ENCODE measurements around the gene CALD1. TPM values are rescaled to one million over a fixed set of nuclear protein-coding genes. Genes with fewer than 3 reads are reported as not detected.

CALD1 gene
- polyA plus RNA-seq, 1 donor from 2014 or later, result 8.0 TPM

GRCh38 chr7:134922720-134923704 is 143.6 kb downstream of the CALD1 start:
- H3K4me2 ChIP-seq (ENCODE audit: low read length), result no peak overlapping the region
- H4K20me1 ChIP-seq (ENCODE audit: insufficient read depth), result no peaks in the 10 kb centered on the region
- H3K79me2 ChIP-seq (replicated peaks; ENCODE audit: insufficient read depth, low read length), result no peaks in the 10 kb centered on the region
- TF ChIP-seq REST (IDR thresholded peaks at IDR 0.05; ENCODE audit: borderline replicate concordance) (no peak), RAD21 (conservative IDR thresholded peaks at IDR 0.05) (no peak), EZH2 (IDR thresholded peaks at IDR 0.05; ENCODE audit: borderline replicate concordance, insufficient read depth, low read length, poor library complexity, severe bottlenecking) (no peak), CTCF (IDR thresholded peaks at IDR 0.05; ENCODE audit: poor library complexity, severe bottlenecking) (no peak), EP300 (conservative IDR thresholded peaks at IDR 0.05; ENCODE audit: poor library complexity, severe bottlenecking) (no peak), POLR2AphosphoS5 (IDR thresholded peaks at IDR 0.05) (no peak), TAF1 (IDR thresholded peaks at IDR 0.05; ENCODE audit: low read depth) (no peak), MXI1 (conservative IDR thresholded peaks at IDR 0.05; ENCODE audit: poor library complexity, severe bottlenecking) (no peak), SMC3 (conservative IDR thresholded peaks at IDR 0.05; ENCODE audit: poor library complexity) (no peak)
- no peak overlapping the region for H3K9ac ChIP-seq (ENCODE audit: low read length)
- no peaks in the 10 kb centered on the region for H3K36me3 ChIP-seq (ENCODE audit: insufficient read depth, low read length)
- H3K27me3 ChIP-seq (ENCODE audit: insufficient read depth, low read depth, low read length), result no peaks in the 10 kb centered on the region
- no peak overlapping the region for H3K4me3 ChIP-seq (ENCODE audit: low read length)
- H2AFZ ChIP-seq (ENCODE audit: low read depth, low read length), result no peak overlapping the region
- H3K27ac ChIP-seq (ENCODE audit: low read length), result no peak overlapping the region
- H3F3A ChIP-seq (ENCODE audit: insufficient read depth, low read length, poor library complexity, severe bottlenecking), result no peaks in the 10 kb centered on the region
- no peaks in the 10 kb centered on the region for H3K9me3 ChIP-seq (ENCODE audit: low read length)
- no peaks in the 10 kb centered on the region for H3K9me2 ChIP-seq (ENCODE audit: insufficient read depth, low read length)

- Histone ChIP-seq H3K27ac (ENCODE audit: low read length) (no peak overlapping the region), H3K4me3 (ENCODE audit: low read length) (no peak overlapping the region), H3K9me3 (ENCODE audit: low read length) (no peaks in the 10 kb centered on the region), H4K20me1 (ENCODE audit: insufficient read depth) (no peaks in the 10 kb centered on the region), H3K27me3 (ENCODE audit: insufficient read depth, low read depth, low read length) (no peaks in the 10 kb centered on the region), H2AFZ (ENCODE audit: low read depth, low read length) (no peak overlapping the region), H3K36me3 (ENCODE audit: insufficient read depth, low read length) (no peaks in the 10 kb centered on the region), H3K9ac (ENCODE audit: low read length) (no peak overlapping the region), H3K9me2 (ENCODE audit: insufficient read depth, low read length) (no peaks in the 10 kb centered on the region), H3K4me2 (ENCODE audit: low read length) (no peak overlapping the region), H3F3A (ENCODE audit: insufficient read depth, low read length, poor library complexity, severe bottlenecking) (no peaks in the 10 kb centered on the region), H3K79me2 (replicated peaks; ENCODE audit: insufficient read depth, low read length) (no peaks in the 10 kb centered on the region)
- TF ChIP-seq SMC3 (conservative IDR thresholded peaks at IDR 0.05; ENCODE audit: poor library complexity), result no peak
- no peak for TF ChIP-seq EP300 (conservative IDR thresholded peaks at IDR 0.05; ENCODE audit: poor library complexity, severe bottlenecking)
- TF ChIP-seq REST (IDR thresholded peaks at IDR 0.05; ENCODE audit: borderline replicate concordance), result no peak
- no peak for TF ChIP-seq POLR2AphosphoS5 (IDR thresholded peaks at IDR 0.05)
- TF ChIP-seq RAD21 (conservative IDR thresholded peaks at IDR 0.05), result no peak
- TF ChIP-seq MXI1 (conservative IDR thresholded peaks at IDR 0.05; ENCODE audit: poor library complexity, severe bottlenecking), result no peak
- TF ChIP-seq EZH2 (IDR thresholded peaks at IDR 0.05; ENCODE audit: borderline replicate concordance, insufficient read depth, low read length, poor library complexity, severe bottlenecking), result no peak
- no peak for TF ChIP-seq TAF1 (IDR thresholded peaks at IDR 0.05; ENCODE audit: low read depth)
These were observed 146.3 kb downstream of the CALD1 start for GRCh38 chr7:134925766-134926165.
